Loucy (cell line): ENCODE data around the gene SNRNP40.

Source experiments
- H2AFZ ChIP-seq: fragments of 200-600 bp; sonication (generic); 2 replicates; pipeline ENCODE4 v1.6.0; 2016; ENCODE audit warnings: antibody characterized with exemption, mild to moderate bottlenecking, low read length, moderate library complexity
- H3F3A ChIP-seq: fragments of 200-600 bp; 2 replicates; pipeline ENCODE4 v1.6.0; 2016; ENCODE audit warnings: antibody characterized with exemption, low read depth, mild to moderate bottlenecking
- H3K27me3 ChIP-seq: fragments of 200-600 bp; sonication (generic); 2 replicates; pipeline ENCODE4 v1.6.1; 2014; ENCODE audit warnings: low read length, mild to moderate bottlenecking; ENCODE audit not compliant: insufficient read depth, poor library complexity, severe bottlenecking
- H3K36me3 ChIP-seq: fragments of 200-600 bp; sonication (generic); 2 replicates; pipeline ENCODE4 v1.6.1; 2016; ENCODE audit warnings: low read length; ENCODE audit not compliant: insufficient read depth
- H3K4me1 ChIP-seq: fragments of 200-600 bp; sonication (generic); 2 replicates; pipeline ENCODE4 v1.5.1; 2014; ENCODE audit warnings: low read length, mild to moderate bottlenecking; ENCODE audit not compliant: insufficient read depth, poor library complexity, severe bottlenecking
- H3K4me2 ChIP-seq: fragments of 200-600 bp; sonication (generic); 2 replicates; pipeline ENCODE4 v1.6.0; 2014; ENCODE audit warnings: antibody characterized with exemption, low read length, low read depth, mild to moderate bottlenecking; ENCODE audit not compliant: poor library complexity, severe bottlenecking
- H3K4me3 ChIP-seq: fragments of 200-600 bp; sonication (generic); 2 replicates; pipeline ENCODE4 v1.5.1; 2014; ENCODE audit warnings: low read length, mild to moderate bottlenecking, mixed read lengths; ENCODE audit not compliant: poor library complexity, severe bottlenecking
- H3K79me2 ChIP-seq: fragments of 200-600 bp; sonication (generic); 2 replicates; pipeline ENCODE4 v1.6.1; 2014; ENCODE audit warnings: low read length; ENCODE audit not compliant: insufficient read depth
- H3K9ac ChIP-seq: fragments of 200-600 bp; sonication (generic); 2 replicates; pipeline ENCODE4 v1.6.0; 2014; ENCODE audit warnings: mild to moderate bottlenecking, low read depth, low read length, moderate library complexity; ENCODE audit not compliant: poor library complexity, severe bottlenecking
- H3K9me2 ChIP-seq: fragments of 200-600 bp; sonication (generic); replicated peaks from 2 replicates; pipeline ENCODE4 v1.6.1; 2016; ENCODE audit warnings: low read depth, low read length, mixed read lengths
- H3K9me3 ChIP-seq: fragments of 200-600 bp; sonication (generic); 2 replicates; pipeline ENCODE4 v1.6.1; 2014; ENCODE audit warnings: mild to moderate bottlenecking, antibody characterized with exemption, low read length, low read depth; ENCODE audit not compliant: insufficient read depth
- H4K20me1 ChIP-seq: fragments of 200-600 bp; sonication (generic); 2 replicates; pipeline ENCODE4 v1.6.0; 2014; ENCODE audit warnings: antibody characterized with exemption, low read length, mild to moderate bottlenecking; ENCODE audit not compliant: insufficient read depth, poor library complexity, severe bottlenecking
- EZH2phosphoT487 ChIP-seq: fragments of 200-600 bp; IDR thresholded peaks from 2 replicates; pipeline ENCODE4 v1.6.1; 2018; ENCODE audit warnings: antibody characterized with exemption, mild to moderate bottlenecking, moderate library complexity, borderline replicate concordance
- TF ChIP-seq, protein P1 (sequence below): fragments of 200-600 bp; sonication (generic); conservative IDR thresholded peaks from 2 replicates; pipeline ENCODE4 v1.5.1; 2014; ENCODE audit warnings: mild to moderate bottlenecking, antibody characterized with exemption, low read length

Gene SNRNP40

DNA sequence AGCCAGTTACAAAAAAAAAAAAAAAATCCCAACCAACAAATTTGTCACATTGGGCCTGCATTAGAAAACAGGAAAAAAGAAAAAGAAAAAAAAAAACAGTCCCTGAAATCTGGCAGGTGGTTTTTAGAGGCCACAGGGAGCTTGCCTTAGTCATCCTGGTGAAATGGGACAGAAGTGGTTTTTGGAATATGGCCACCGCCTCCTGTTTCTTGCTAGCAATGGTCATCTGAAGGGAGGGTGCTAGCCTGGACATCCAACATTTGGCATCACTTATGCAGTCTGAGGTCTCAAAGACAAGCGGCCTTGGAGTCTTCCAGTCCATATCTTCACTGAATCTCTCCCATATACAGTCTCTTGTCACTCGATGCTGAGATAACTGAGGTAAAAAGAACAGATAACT is 36.8 kb downstream of the SNRNP40 start:
- Histone ChIP-seq H3F3A (no peaks in the 10 kb centered on the region), H3K4me2 (no peak overlapping the region), H3K4me1 (no peaks in the 10 kb centered on the region), H3K9me3 (no peaks in the 10 kb centered on the region), H3K27me3 (no peaks in the 10 kb centered on the region), H3K79me2 (no peaks in the 10 kb centered on the region), H2AFZ (no peak overlapping the region), H3K9ac (no peak overlapping the region), H4K20me1 (no peaks in the 10 kb centered on the region), H3K4me3 (no peak overlapping the region), H3K9me2 (no peaks in the 10 kb centered on the region), H3K36me3 (peaks cover 65% of the 10 kb centered on the region; the same call in 1 of the 2 replicates)
- TF ChIP-seq, protein P1, sequence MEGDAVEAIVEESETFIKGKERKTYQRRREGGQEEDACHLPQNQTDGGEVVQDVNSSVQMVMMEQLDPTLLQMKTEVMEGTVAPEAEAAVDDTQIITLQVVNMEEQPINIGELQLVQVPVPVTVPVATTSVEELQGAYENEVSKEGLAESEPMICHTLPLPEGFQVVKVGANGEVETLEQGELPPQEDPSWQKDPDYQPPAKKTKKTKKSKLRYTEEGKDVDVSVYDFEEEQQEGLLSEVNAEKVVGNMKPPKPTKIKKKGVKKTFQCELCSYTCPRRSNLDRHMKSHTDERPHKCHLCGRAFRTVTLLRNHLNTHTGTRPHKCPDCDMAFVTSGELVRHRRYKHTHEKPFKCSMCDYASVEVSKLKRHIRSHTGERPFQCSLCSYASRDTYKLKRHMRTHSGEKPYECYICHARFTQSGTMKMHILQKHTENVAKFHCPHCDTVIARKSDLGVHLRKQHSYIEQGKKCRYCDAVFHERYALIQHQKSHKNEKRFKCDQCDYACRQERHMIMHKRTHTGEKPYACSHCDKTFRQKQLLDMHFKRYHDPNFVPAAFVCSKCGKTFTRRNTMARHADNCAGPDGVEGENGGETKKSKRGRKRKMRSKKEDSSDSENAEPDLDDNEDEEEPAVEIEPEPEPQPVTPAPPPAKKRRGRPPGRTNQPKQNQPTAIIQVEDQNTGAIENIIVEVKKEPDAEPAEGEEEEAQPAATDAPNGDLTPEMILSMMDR: no peak
- TF ChIP-seq EZH2phosphoT487: no peak

DNA sequence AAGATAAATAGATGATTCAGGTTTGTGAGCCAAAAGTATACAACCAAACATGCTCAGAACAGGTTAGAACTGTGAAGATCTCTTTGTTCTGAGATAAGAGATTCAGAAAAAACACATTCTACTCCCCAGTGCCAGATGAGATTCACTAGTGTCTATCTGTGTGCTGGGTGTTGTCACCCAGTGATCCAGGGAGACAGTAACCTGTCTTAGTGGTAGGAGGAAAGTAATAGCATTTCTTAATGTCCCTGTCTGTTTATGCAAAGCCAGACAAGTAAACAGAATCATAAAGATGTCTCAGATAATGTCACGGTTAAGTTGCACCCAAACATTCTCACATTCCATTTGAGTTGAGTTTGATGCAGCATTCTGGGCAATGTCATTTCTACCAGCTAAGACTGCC is 38.0 kb downstream of the SNRNP40 start:
- no peak overlapping the region for H2AFZ ChIP-seq
- H3K27me3 ChIP-seq: no peaks in the 10 kb centered on the region
- no peak for TF ChIP-seq EZH2phosphoT487
- TF ChIP-seq, protein P1: no peak
- no peaks in the 10 kb centered on the region for H3F3A ChIP-seq
- H3K4me2 ChIP-seq: no peak overlapping the region
- H3K9ac ChIP-seq: no peak overlapping the region
- no peaks in the 10 kb centered on the region for H3K4me1 ChIP-seq
- H3K9me3 ChIP-seq: no peaks in the 10 kb centered on the region
- no peaks in the 10 kb centered on the region for H4K20me1 ChIP-seq
- peaks cover 53% of the 10 kb centered on the region; the same call in 1 of the 2 replicates for H3K36me3 ChIP-seq
- no peaks in the 10 kb centered on the region for H3K79me2 ChIP-seq
- no peak overlapping the region for H3K4me3 ChIP-seq
- no peaks in the 10 kb centered on the region for H3K9me2 ChIP-seq

- Histone ChIP-seq H3K4me3 (no peak overlapping the region), H3K27me3 (no peaks in the 10 kb centered on the region), H2AFZ (no peak overlapping the region), H3K9ac (no peak overlapping the region), H3K4me1 (no peaks in the 10 kb centered on the region), H3K79me2 (no peaks in the 10 kb centered on the region), H4K20me1 (no peaks in the 10 kb centered on the region), H3K9me2 (no peaks in the 10 kb centered on the region), H3F3A (no peaks in the 10 kb centered on the region), H3K4me2 (no peak overlapping the region), H3K9me3 (no peaks in the 10 kb centered on the region), H3K36me3 (peaks cover 50% of the 10 kb centered on the region; the same call in 1 of the 2 replicates)
- no peak for TF ChIP-seq EZH2phosphoT487
- TF ChIP-seq, protein P1: no peak
These were observed 39.4 kb downstream of the SNRNP40 start for GRCh38 chr1:31257213-31257612.
